GM19023 (cell line): ENCODE measurements around the gene PLD1.

ENCODE experiments used
- ATAC-seq: cut with Tn5 transposase; IDR thresholded peaks from one replicate; pipeline ENCODE4 v1.9.1; 2021; ENCODE audit warnings: mild to moderate bottlenecking, moderate library complexity; ENCODE audit not compliant: unreplicated experiment

The PLD1 gene

DNA sequence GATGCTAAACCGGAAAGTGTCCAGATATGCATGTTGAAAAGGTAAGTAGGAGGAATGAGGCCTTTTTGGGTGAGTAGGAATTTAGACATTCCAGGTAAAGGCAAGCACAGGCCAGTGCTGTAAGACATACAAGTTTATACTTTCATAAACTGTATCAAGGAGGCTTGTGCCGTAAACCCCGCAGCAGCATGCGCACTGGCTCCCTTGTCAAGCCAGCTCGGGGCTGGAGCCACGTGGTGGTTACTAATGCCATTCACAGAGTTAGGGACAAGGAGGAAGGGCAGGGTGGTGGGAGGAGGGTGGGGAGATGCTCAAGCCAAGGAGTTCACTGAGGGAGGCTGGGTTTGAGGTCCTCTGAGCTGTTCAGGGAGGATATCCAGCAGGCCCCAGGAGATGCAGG is 35.8 kb downstream of the PLD1 start:
- ATAC-seq: no peak

DNA sequence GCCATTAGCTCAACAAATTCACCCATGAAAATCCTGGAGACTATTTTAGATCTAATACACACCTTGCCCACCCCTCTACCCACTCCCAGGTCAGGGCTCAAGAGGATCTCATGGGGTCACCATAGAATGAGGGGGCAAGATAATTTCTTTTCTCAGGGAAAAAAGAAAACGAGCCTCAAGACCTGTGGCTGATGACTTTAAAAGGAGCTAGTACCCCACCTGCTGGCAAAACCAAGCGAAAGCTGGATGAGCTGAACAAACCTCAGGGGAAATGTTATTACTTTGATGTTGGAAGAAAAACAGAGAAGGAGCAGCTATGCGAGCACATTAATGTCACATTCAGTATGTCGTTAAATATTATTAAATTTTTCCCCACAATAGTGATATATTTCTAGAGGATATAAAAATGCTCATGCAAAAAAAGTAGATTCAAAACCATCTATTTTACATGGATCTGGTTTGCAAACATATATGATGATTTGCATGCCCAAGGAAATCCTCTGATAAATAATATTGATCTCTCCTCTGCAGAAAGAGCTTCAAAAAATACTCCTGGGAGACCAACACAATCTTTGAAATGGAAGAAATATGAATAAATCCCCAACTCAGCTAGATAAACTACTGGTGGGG is 37.7 kb downstream of the PLD1 start:
- no peak for ATAC-seq

DNA sequence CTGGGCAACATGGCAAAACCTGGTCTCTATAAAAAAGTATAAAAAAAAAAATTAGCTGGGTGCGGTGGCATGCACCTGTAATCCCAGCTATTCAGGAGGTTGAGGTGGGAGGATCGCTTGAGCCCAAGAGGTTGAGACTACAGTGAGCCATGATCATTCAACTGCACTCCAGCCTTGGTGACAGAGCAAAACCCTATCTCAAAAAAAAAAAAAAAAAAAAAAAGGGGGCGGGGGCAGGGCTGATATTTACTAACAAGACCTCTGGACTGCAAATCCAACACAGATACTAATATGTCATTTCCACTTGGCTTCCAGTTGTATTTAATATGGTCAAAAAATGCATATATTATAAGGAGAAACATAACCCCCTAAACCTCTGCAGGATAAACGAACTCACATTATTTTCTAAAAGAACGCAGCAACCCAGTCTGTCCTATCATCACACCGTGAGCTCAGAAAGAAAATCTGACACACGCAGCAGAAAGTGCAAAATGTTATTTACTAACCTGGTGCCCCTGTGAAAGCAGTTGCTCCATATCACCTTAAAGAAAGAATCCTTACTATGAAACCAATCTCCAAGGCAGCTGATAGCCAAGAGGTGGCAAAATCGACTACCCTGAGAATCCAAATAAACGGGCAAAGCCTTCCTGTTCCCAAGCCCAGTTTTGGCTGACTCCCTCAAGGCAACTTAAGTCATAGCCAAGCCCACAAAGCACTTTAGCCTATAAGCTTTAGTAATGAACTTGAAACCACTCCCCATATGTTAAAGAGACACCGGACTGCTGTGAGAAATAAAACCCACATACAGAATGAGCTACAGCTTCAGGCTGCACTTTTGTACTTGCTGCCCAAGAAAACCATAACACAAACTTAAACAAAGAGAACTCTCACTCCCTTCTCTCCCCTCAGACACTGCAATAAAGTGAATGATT is 39.3 kb downstream of the PLD1 start:
- ATAC-seq: peak; percentile 52

DNA sequence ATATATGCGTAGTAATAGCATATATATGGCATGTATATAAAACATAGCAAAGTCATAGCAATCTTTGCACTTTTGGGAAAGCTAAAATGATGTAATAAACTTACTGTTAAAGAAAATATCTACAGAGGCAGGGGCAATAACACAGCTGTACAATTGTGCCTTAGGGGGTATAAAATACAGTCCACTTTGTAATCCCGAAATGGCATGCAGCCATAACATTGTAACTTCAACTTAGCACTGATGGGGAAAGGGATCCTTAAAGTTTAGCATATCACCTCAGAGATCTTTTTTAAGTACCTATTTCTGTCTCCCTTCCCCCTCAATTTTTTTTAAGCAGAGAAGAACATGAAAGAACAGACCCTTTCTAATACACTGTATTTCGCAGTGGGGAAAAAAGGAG is 40.8 kb downstream of the PLD1 start:
- ATAC-seq: no peak

DNA sequence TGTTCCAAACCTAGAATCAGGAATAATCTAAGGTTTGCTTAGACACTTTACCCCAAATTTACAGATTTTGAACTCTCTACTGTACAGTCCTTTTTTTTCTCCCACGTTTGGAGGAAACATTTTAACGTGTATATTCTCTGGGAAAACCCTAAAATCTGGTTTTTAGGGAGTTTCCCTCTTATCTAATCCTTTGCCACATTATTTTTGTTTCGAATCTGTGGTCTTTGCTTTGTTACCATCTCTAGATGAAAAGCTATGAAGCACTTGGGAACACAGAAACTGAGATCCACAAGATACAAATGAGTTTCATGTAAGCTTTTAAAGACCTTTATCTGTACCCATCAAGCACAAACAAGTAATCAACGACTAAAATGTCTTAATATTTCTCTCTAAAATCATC is 41.3 kb downstream of the PLD1 start:
- ATAC-seq: no peak

DNA sequence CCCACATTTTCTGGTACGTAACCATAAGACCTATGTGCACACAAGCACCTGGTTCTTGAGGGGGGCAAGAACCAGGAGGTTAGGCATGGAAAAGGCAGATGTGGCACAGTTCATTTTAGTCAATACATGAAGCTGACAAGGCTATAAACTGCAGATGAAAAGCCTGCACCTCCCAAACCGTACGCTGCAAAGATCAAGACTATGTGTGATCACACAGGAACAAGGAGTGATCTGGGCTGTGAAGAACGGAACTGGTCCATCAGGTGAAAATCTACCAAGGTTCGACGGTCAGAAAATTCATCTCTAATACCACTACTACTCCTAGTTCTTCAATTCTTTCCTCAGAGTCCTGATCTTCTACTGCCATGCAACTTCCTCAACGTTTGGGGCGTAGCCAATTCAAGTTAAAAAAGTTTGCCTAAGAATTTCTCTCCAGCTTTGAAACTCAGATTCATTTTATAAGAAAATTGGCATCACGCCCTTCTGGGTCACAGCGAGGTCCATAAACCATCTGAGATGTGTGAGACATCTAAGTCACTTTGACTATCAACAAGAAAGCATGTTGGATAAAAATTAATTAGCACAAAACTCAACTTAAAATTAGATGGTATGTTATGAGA is 41.9 kb downstream of the PLD1 start:
- ATAC-seq: no peak

DNA sequence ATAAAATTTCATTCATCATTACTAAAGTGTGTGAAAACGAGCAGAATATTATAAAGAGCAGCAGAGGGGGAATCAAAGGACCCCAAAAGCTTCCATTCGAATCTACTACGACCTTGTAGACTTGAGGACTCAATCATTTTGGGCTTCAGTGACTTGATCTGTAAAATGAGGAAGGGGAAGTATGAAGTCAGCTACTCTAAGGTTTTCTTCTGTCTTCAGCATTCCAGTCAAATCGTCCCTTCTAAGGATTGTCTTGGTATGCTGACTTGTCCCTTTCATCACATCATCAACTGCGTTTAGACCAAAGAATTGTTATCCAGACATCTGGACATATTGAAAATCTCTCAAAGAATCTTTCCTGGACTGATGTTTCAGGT is 44.8 kb downstream of the PLD1 start:
- ATAC-seq: no peak

DNA sequence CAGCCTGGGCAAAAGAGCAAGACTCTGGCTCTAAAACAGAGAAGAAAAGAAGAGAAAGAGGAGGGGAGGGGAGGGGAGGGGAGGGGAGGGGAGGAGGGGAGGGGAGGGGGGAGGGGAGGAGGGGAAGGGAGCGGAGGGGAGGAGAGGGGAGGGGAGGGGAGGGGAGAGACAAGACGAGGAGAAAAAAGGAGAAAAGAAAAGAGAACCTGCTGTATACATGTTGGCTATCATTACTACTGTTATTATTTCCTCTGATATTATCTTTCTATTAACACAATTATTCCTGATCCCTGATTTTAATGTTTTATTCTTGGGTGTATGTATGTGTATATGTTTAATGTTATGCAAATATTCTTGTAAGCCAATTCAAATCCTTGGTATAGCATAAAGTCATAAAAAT is 46.9 kb downstream of the PLD1 start:
- ATAC-seq: no peak

DNA sequence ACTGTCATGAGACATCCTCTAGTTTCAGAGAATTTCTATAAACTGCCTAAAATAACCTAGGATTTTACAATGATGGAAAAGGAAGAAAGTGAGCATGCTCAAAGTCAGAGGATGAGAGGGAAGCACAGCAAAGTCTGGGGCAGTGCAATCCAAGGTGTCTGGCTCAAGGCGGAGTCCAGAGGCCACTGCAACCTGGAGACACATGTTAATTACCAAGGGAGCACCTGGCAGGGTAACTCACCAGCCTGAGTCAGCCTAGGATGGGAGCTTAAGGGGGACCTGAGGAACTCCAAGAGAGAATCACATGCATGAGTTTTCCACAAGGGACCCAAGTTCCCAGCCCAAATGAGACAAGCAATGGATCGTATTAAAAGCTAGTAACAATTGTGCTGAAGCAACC is 49.8 kb downstream of the PLD1 start:
- no peak for ATAC-seq

DNA sequence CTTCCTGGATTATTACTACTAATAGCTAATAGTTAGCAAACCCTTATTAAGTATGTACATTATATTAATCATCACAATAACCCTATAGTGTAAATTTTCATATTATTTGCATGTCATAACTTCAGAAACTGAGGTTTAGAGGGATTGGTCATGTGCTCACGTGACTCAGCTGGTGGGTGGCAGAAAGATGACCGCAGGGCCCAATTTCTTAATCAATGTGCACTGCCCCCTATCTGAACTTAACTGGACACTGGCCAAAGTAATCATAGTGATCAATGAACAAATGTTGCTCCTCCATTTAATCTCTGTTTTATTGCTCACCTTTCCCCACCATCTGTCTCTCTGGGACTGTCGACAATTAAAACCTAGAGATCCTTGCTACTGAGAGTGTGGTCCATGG is 52.2 kb downstream of the PLD1 start:
- no peak for ATAC-seq

DNA sequence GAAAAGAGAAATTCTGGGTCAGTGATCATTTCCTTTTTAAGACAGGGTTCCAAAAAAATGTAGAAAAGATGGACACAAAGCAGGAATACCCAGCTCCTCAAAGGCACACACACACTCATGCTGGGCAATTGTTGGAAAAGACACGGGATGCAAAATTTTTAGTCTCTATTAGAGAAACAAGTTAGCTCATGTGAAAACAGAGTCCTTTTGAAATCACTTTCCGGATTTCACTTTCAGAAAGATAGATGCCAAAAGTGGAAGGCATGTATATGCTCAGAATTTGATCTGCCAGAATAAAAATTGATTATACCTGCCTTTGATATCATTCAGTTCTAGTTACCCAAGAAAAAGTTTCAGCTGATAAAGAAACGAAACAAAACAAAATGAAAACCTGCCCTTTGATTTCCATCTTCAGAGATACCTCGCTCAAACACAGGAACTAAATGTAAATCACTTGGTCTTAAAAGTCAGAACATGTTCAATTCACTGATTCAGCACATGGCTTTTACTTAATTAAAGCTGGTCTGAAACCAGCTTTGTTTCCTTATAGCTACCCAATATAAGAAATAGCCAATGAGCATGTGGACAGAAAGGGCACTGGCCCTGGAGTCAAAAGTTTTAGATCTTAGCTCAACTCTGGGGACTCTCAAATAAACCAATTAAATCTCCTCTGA is 52.8 kb downstream of the PLD1 start:
- ATAC-seq: no peak

DNA sequence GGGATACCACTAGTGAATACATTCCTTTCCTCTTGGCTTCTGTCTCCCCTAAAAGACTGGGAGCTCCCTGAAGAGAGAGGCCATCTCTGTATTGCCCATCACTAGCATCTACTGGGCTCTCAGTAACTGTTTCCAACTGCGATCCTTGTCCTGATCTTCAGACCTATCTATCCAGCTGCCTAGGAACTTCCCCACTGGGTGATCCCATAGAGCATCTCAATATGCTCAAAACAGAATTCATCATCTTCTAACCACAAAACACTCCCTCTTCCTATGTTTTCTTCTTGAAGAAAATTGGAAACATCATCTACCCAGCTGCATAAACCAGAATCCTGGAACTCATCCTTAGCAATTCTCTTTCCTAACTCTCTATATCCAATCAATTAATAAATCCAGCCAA is 54.6 kb downstream of the PLD1 start:
- no peak for ATAC-seq

DNA sequence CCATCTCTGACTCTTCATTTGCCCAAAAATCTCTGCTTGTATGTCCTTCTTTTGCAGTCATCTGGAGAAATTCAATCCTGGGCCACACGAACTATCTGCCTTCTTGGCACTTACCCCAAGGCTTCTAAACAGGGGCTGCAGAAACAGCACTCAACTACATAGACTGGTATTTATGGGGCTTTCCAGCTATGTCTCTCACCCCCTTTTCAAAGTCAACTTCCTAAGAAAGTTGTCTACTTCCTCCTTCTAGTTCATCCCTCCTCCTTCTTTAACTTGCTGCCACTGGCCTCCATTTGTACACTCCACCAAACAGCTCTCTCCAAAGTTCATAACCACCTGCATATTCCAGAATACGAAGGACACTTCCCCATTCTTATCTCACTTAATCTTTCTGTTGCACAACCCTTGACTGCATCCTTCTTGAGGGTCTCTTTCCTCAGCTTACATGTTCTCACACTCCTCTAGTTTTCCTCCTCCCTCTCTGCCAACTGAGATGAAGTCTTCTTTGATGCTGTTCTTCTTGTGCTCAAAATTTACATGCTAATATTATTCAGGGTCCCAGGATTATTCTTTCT is 55.2 kb downstream of the PLD1 start:
- no peak for ATAC-seq

DNA sequence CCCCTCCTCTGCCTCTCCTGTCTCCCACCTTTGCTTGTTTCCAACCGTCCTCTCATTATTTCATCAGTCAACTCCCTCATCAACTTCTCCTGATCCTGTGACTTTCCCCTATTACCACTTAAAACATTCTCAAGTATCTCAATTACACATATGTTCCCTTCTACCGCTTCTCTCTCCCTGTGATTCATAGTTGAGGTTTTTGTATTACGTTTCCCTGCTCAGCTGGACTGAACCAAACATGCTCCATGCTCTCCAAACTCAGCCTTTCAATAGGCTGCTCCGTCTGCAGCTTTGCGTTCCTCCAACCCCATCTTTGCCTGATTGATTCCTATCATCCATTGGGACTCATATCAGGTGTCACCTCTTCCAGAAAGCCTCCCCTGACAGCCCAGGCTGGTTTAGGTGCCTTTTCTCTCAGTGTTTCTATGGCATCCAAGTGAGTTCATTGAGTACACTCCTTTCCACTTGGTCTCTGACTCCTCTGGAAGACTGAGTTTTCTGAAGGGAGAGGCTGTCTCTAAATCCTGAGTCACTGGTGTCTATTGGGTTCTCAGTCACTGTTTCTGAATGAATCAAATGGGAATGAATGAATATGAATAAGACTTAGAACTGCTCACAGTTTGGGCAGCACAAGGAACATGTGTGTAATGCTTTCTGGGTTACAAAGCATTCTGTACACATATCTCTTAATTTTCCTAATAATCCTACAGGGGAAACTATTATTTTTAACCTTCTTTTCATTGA is 56.4 kb downstream of the PLD1 start:
- ATAC-seq: no peak

DNA sequence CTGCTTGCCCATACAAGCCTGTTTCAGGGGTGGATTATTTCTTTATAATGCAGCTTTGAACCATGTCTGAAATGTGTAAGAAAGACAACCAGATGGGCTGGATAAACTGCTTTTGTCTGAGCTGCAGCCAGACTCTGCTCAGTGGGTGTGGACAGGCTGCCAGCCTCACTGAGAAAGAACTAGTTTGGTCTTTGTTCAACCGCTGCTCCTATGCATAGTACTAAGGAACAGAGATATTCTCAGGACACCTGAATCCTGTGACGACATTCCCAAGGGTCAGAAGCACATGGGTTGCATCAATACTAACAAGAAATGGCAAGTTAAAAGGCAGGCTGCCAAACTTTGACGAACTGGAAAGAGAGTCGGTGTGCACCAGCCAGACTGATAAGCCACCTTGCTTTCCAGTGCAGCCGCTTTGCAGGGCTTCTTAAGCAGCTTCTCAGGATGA is 57.2 kb downstream of the PLD1 start:
- ATAC-seq: no peak

DNA sequence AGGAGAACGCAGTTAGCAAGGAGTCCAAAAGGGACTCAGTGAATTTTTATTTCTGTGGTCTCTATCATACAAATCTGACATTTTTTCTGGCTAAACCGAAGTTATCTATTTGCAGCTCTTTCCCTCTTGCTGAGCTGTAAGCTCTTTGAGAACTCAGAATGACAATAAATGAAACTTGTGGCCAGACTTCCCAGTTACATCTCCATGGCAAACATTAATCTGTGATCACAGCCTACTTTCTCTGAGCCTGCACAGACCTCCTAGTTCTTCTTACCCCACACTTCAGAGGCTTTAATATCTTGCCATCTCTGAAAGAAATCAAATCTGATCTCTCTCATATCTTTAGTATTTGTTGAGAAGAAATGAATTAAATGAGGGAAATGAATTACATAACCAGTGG is 58.0 kb downstream of the PLD1 start:
- no peak for ATAC-seq

DNA sequence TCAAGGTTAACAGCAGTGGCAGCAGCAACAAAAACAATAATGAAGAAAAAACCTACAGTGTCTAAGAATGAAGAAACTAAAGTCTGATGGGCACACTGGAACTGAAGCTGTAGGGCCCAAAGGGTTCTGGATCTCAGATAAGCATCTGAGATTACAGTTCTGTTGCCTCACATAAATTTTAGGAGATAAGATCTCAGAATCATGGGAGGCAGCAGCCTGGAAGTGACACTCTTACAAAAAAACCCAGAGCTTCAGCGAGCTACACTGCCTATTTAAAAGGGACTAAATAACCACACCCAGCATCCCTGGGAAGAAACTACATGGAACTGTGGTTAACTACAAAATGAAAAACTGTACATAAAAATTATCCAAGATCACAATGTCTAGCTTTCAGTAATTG is 61.2 kb downstream of the PLD1 start:
- no peak for ATAC-seq

DNA sequence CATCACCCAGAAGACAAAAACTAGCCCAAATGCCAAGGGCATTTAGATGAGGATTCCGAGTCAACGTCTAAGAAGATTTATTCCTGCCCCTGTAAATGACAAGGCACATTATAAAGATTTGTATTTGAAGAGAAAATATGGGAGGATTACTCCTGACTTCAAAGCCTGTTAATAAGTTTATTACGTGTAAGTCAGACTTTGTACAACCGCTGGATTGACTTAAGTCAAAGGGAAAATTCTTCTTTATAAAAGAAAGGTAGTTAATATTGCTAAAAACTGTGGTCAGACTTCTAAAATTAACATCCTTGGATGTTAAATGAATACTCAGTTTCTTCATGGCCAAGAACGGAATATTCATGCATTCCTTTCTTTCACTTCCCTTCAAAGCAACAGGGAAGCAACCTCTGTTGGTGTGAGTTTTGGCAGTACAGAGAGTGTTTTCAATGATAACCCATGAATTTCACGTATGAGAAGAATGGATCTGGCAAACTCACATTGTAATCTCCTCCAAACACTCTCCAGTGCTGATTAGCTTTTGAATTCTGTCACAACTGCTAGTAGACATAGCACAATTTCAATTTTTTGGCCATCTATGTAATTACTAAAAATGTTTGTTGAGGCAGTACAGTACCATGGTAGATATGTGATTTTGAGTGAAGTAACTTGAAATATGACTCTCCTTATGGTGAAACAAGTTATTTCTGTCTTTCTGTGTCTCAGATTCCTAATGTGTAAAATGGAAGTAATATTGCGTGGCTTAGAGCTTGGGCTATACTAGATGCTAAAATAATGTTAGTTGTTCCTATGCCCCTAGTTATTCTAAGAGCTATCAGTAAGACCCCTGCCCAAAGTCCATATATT is 62.0 kb downstream of the PLD1 start:
- ATAC-seq: no peak

DNA sequence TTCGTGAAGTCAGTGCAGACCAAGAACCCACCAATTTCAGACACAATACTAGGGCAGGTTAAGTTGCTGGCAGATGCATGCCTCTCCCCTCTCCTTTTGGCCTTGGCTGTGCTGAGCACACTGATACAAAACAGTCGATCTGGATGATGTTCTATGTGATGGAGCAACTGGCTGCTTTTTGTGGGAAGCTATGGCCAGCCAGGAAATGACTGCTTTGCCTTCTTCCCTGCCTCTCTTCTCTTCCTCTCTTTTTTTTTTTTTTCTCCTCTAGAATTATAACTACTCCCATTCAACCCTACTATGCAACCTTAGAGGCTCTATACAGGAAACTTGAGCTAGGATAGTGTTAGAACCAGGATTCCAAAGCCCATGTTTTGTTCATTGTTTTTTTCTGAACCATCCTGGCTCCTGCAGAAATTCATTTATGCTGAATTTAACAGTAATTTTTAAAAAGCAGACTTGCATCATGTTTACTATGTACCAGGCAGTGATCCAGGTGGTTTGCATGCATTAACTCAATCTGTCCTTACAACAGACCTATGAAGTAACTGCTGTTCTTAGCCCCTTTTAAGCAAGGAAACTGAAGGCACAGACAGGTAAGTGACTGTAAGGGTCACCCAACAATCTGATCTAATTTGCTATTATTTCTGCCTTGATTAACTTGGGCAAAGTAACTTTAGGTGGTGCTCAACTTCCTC is 62.9 kb downstream of the PLD1 start:
- ATAC-seq: no peak
